ENCODE results near the gene DNLZ. TPM values are rescaled to one million over a fixed set of nuclear protein-coding genes. Genes with fewer than 3 reads are reported as not detected.

Gene DNLZ
- total RNA-seq, 1 donor from 2014 or later, result 11.8 TPM

DNA sequence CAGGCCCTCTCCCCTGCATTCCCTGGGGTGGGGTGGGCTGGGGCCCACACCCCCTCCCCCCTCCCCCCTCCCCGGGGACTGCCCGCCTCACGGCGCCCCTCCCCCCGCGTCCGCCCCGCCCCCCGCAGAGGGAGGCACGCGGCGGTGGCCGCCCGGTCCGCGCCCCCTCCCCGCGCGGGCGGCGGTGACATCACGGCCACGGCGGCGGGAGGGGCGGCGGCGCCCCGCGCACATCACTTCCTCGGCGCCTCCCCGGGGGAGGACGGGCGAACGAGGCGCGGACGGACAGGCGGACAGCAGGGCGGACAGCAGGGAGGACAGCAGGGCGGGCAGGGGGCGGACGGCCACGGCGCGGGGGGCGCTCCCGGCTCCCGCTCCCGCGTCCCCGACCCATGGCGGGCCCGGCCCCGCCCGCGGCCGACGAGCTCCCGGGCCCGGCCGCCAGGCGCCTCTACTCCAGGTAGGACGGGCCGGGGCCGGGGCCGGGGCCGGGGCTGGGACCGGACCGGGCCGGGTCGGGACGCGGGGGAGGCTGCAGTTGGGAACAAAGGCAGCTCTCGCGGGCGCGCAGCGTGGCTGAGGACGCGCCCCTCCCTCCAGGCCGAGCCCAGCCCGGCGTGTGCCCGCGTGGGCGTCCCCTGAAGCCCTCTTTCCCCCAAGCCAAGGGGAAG lies 36.1 kb downstream of the DNLZ start, which contains the start of gene GPSM1:
Gene GPSM1 (plus strand): TSS at position 236 of the 671 bp plus-strand sequence. CDS start 157 bp downstream, at position 393.
- Mint-ChIP-seq H3K9me3 (no peaks in the 10 kb centered on the region), H3K36me3 (no peaks in the 10 kb centered on the region), H3K4me3 (peak within 1 kb of the TSS; percentile 86), H3K27ac (peak within 1 kb of the TSS; percentile 91), H3K27me3 (ENCODE audit: low read depth) (no peaks in the 10 kb centered on the region), H3K4me1 (peaks cover 32% of the 10 kb centered on the region)
- DNase-seq (ENCODE audit: low spot score in 2 of 2, unreplicated experiment in 2 of 2), result peak; percentile 51 to 67
- TF ChIP-seq, protein P1, sequence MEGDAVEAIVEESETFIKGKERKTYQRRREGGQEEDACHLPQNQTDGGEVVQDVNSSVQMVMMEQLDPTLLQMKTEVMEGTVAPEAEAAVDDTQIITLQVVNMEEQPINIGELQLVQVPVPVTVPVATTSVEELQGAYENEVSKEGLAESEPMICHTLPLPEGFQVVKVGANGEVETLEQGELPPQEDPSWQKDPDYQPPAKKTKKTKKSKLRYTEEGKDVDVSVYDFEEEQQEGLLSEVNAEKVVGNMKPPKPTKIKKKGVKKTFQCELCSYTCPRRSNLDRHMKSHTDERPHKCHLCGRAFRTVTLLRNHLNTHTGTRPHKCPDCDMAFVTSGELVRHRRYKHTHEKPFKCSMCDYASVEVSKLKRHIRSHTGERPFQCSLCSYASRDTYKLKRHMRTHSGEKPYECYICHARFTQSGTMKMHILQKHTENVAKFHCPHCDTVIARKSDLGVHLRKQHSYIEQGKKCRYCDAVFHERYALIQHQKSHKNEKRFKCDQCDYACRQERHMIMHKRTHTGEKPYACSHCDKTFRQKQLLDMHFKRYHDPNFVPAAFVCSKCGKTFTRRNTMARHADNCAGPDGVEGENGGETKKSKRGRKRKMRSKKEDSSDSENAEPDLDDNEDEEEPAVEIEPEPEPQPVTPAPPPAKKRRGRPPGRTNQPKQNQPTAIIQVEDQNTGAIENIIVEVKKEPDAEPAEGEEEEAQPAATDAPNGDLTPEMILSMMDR (IDR thresholded peaks at IDR 0.05; ENCODE audit: unreplicated experiment), result no peak

DNA sequence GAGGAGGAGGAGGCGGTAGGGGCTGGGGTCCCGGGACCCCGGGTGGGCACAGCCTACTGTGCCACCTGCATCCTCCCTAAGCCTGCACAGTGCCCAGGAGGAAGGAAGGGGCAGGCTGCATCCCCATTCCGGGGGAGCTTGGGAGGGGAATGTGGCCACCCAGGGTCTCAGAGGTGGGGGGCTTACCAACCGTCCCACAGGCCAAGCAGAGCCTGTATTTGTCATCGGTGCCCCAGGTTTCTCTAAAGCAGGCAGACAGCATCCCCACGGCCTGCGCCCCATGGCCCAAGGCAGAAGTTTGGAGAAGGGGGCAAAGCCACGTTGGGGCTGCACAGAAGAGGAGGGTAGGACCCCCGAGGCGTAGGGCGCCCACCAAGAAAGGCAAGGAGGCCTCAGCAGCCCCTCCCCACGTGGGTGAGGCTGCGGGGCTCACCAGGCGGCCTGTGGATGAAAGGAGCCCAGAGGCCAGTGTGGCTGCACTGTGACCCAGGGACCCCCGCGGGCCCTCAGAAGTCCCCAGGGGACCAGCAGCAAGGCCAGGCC lies 36.7 kb downstream of the DNLZ start:
- TF ChIP-seq, protein P1 (IDR thresholded peaks at IDR 0.05; ENCODE audit: unreplicated experiment), result no peak
- no peaks in the 10 kb centered on the region for H3K27me3 Mint-ChIP-seq (ENCODE audit: low read depth)
- H3K36me3 Mint-ChIP-seq, result no peaks in the 10 kb centered on the region
- H3K27ac Mint-ChIP-seq, result peak overlapping the region; percentile 91
- H3K4me3 Mint-ChIP-seq, result peak overlapping the region; percentile 67
- DNase-seq (ENCODE audit: low spot score in 2 of 2, unreplicated experiment in 2 of 2), result no peak
- peaks cover 32% of the 10 kb centered on the region for H3K4me1 Mint-ChIP-seq
- H3K9me3 Mint-ChIP-seq, result no peaks in the 10 kb centered on the region

DNA sequence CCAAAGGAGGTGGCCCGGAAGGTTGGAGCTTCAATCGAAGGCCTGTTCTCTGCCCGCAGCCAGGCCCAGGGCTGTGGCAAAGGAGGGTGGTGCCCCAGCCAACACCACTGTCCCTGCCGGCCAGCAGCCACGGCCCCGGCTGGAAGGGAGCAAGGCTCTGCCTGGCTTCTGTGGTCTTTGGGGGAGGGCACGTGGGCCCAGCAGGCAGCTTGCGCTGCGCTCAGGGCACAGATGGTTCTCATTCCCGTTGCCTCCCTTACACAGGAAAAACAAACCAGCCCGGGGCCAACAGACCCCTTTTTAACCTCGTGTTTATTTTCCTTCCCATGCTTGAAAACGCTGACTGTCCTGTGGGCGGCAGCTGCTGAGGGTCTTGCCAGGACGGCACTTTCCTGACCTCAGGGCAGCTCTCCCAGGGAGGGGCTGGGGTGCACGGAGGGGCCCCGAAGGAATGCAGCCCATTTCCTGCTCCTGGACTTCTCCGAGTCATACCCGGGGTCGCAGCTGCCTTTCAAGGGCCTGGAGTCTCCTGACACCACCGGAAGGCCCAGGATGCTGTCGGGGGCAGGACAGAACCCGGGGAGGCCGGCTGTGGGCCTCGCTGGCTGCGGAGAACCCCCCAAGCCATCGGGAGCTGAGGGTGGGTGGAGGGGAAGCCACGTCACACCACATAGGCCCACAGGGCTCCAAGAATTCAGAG lies 37.3 kb downstream of the DNLZ start:
- no peaks in the 10 kb centered on the region for H3K36me3 Mint-ChIP-seq
- H3K9me3 Mint-ChIP-seq, result peaks cover 2% of the 10 kb centered on the region
- peaks cover 32% of the 10 kb centered on the region for H3K4me1 Mint-ChIP-seq
- TF ChIP-seq, protein P1 (IDR thresholded peaks at IDR 0.05; ENCODE audit: unreplicated experiment), result no peak
- peak overlapping the region; percentile 67 for H3K4me3 Mint-ChIP-seq
- H3K27ac Mint-ChIP-seq, result peak overlapping the region; percentile 91
- no peak for DNase-seq (ENCODE audit: low spot score in 2 of 2, unreplicated experiment in 2 of 2)
- H3K27me3 Mint-ChIP-seq (ENCODE audit: low read depth), result no peaks in the 10 kb centered on the region

DNA sequence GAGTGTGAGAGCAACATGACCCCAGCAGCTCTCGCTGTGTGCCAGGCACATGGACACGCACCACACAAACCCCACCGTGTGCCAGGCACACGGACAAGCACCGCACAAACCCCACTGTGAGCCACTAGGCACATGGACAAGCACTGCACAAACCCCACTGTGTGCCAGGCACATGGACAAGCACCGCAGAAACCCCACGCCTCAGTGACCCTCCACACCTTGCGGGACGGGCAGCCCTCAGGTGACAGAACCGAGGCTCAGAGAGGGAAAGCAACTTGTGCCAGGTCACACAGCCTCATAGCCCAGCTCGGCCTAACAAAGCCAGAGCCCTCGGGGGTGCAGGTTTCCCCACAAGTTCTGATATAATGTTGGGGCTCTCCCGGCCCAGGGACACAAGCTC lies 38.2 kb downstream of the DNLZ start:
- peak overlapping the region; percentile 19 for H3K27ac Mint-ChIP-seq
- DNase-seq (ENCODE audit: low spot score in 2 of 2, unreplicated experiment in 2 of 2), result no peak
- H3K4me3 Mint-ChIP-seq, result no peak overlapping the region
- H3K27me3 Mint-ChIP-seq (ENCODE audit: low read depth), result no peaks in the 10 kb centered on the region
- H3K4me1 Mint-ChIP-seq, result peaks cover 28% of the 10 kb centered on the region
- no peaks in the 10 kb centered on the region for H3K36me3 Mint-ChIP-seq
- TF ChIP-seq, protein P1 (IDR thresholded peaks at IDR 0.05; ENCODE audit: unreplicated experiment), result no peak
- peaks cover 11% of the 10 kb centered on the region for H3K9me3 Mint-ChIP-seq

DNA sequence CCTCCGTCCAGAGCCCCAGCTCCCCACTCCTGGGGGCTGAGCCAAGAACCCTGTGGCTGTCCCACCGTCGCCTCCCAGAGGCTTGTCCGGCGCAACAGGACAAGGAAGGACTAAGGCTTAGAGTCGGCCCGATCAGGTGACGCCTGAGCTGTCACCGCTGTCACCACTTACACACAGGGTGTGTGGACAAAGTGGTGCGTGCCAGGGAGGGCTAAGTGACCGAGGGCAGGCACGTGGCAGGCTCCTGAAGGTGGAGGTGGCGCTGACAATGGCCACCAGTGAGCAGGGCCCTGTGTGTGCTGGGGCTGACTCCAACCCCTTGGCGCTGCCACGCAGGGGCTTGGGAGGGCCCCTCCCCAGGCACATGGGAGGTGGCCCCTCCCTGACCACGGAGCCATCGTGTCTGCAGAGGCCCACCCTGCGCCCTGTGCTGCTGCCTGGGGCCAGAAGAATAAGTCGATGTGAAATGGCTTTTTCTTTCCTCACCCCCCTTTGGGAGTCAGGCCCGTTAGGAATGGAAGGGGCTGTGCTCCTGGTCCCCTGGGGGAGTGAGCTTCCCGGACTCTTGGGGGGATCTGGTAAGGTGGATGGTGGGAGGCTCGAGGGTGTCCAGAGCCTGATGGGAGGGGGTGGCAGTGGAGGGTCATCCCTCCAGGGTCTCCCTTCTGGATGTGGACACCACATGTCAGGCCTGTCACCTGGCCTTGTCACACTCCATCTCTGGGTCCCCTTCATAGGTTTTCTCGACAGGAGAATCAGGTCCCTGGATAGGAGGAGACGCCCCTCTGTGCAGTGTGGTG lies 38.8 kb downstream of the DNLZ start:
- no peak for DNase-seq (ENCODE audit: low spot score in 2 of 2, unreplicated experiment in 2 of 2)
- Mint-ChIP-seq H3K27ac (peak overlapping the region; percentile 12), H3K9me3 (peaks cover 11% of the 10 kb centered on the region), H3K4me3 (no peak overlapping the region), H3K4me1 (peaks cover 28% of the 10 kb centered on the region), H3K27me3 (ENCODE audit: low read depth) (no peaks in the 10 kb centered on the region), H3K36me3 (no peaks in the 10 kb centered on the region)
- TF ChIP-seq, protein P1 (IDR thresholded peaks at IDR 0.05; ENCODE audit: unreplicated experiment), result no peak
